Stimulated activated CD4-positive, alpha-beta T cell treated with anti-CD3 and anti-CD28 coated beads, Interleukin-2, amount 100 ng/mL, for 48 hours (primary cell): Measurements from ENCODE around the gene TMEM214.

Experiments
- DNase-seq, 2 donors: peaks; one replicate each; pipeline ENCODE4 v3.0.0-alpha.2; 2020

TMEM214 gene

DNA sequence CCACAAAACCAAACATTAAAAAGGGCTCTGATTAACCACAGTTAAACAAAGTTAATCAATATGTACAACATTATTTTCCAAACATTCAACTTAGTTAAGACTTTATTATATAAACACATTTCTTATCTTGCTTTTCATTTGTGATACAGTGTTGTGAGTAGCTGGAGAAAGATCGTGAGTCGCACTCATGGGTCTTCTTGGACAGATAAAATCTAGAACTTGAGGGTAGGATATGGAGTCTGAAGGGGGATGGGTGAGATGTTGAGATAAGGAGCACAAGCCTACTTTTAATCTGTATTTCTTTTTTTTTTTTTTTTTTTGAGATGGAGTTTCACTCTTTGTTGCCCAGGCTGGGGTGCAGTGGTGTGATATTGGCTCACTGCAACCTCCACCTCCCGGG lies 22.6 kb upstream of the TMEM214 start:
- DNase-seq = no peak

DNA sequence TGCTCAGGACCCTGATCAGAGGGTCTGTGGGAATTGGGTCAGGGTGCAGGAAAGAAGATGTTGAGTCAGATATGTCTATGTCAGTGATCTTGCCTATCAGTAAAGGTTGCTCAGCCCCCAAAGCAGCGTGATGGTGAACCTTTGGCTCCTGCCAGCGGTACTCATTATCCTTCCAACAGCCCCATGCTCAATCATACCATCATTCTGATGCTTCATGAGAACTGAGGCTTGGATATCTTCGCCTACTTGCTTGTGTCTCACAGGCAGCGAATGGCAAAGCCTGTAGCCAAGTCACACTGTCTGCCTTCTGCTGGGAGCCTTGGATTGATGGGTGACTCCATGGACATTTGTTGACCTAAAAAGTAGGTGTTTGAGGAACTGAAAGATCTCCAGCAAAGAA lies 19.0 kb upstream of the TMEM214 start:
- no peak for DNase-seq

DNA sequence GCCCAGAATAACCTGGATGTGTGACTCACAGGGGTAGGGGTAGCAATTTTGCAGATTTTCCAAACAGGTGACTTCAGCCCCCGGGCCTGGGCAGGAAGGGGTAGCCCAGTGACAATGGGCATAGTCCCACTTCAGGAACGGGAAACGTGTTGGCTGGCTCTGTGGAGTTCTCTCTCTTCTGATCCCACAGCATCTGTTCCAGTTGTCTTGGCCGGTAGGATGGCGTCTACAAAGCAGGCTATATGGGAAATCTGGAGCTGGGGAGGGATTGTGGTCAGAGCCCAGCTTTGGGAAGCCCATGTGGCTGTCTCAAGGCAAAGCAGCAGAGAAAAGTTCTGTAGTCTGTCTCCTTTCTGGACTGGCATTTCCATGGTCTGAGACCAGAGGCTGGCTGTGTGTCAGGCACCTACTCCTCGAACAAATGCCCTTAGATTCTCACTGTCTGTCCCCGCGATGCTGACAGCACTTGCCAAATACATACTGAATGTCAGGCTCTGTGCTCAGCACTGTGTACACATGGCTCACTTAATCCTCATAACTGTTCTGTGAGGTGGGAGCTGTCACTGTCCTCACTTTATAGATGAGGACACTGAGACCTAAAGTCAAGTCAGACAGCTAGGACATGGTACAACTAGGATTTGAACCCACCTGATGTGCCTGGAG lies 17.9 kb upstream of the TMEM214 start:
- DNase-seq = no peak

DNA sequence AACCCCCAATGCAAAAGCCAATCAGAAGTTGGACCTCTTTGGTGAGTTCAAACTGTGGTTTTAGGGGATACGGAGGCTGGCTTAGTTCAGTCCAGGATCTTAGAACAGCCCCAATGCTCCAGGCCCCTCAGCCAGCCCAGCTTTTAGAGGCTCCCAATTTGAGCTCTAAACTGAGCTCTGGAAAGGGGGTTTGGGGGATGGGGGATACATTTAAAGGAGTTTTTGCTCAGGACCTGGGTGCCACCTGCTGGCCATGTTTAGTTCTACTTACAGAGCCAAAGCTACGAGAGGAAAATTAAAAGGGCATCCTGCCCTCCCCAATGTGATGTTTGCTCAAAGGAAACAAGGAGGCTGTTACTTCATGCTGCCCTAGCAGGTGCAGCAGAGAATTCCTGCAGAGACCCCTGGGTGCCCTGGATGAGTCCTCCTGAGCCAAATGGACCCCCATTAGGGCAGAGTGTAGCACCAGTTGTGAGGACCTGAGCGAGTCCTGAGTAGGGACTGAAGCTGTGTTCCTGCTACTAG lies 15.9 kb upstream of the TMEM214 start:
- peak; percentile 30 to 32 for DNase-seq

DNA sequence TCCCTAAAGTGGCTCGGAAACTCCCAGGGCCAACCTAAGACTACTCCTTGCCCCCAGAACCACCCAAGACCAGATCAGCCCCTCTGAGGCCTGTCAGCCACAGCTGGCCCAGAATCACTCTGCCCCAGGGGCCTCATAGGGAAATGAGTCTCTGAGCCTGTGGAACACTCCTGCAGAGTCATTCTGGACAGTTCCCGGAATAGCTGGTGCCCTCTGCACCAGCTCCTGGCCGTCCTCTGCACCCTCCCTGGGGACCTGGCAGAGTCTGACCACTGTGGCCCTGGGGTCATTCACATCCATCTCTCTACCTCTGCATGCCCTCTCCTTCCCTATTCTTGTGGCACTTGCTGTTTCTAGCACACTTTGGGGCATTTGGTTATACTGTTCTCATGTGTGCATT lies 14.6 kb upstream of the TMEM214 start:
- no peak for DNase-seq

DNA sequence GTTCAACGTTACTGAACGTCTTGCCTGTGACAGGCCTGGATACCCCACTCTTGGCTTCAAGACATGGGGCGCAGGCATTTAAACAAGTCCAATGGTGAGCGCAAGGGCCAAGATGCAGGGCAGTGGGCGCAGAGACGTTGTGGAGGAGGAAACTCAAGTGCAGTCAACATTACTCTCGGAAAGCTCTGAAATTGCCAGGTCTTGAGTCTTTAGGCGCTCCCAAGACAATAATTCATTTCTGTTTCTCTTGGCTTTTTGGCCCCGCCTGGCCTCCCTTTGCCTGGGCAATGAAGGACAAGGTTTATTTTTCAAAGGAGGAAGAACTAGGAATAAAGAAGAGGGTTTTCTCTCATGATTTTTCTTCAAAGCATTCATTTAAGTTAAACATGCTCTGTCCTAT lies 13.3 kb upstream of the TMEM214 start:
- no peak for DNase-seq

DNA sequence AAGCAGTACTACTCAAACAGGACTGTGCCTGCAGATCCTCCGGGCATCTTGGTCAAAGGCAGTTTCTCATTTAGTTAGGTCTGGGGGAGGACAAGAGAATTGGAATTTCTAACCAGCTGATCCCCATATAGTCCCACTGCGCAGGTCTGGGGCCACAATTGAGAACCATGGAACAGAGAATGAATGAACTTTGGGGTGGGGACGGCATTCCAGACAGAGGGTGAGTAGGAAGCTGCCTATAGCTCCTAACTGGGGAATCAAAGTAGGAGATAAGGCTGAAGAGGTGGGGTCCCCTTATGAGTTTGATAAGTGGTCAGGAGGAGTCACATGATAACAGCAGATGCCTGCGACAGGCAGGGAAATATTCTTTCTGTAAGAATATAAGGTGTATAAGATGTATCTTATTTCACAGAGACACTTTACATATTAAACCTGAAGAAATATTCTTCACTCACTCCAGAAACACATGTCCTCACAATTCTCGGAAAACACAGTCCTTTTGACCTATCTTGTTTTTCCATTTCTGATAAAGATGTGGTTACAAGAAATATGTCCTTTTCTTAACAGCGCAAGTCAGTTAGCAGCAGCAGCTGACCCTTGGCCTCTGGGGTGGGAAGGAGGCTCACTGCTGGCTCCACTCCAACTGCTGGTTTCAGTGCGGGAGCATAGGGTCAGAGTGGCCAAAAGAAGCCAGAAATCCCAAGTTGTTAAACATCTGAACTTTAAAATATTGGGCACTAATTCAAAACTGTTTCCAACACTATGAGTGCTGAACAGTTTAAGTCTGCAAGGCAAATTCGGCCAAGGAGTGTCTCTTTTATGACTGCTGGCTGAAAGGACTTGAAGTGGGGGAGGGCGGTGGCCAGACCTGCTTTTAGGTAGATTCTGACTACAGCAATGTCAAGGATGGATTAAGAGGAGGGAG lies 12.6 kb upstream of the TMEM214 start:
- DNase-seq = no peak

DNA sequence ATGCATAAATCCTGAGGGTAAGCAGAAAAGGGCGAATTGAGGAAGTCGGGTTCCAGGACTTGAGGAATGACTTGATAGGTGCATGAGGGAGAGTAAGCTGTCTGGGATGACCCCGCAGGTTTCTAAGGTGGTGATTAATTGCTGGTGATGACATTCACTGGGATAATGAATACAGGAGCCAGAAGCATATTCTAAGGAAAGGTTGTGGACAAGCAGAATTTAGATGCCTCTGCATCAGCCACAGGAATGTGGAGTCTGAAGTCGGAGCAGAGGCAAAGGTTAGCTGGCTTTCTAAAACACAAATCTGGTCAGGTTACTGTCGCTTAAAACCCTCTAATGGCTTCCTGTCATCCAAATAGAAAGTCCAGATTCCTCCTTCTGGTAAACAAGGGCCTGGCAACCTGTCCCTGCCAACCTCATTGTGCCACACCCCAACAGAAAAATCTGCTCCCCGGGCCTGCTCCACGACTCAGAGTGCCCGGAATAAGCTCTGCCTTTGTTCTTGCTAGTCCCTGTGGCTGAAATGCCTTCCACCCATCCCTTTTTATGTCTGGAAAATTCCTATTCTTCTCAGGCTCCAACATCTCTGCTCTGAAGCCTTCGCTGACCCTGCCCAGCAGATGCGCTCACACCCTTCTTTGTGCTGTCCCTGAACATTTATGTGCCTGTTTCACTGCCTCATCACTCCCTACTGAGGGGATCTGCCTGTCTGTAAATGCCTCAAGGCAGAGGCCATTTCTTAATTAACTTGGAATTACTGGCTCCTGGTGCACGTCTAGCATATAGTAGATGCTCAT lies 11.3 kb upstream of the TMEM214 start:
- DNase-seq = no peak

DNA sequence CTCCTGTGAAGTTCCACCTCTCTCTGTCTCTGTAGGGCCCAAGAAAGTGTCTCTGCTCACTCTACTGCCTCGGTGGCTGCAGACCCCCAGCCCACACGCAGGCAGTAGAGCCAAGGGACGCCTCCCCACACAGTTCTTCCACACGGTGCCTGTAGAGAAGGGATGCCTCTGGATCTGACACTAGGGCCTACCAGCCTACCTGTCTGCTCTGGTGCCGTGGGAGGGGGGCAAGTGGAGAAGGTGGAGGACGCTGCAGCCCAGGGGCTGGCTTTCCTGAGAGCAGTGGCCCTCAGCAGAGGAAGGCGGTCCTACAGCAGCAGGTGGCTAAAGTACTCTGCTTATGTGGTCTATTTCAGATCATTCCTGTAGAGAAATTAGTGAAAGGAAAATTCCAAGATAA lies 9.0 kb upstream of the TMEM214 start:
- no peak for DNase-seq

DNA sequence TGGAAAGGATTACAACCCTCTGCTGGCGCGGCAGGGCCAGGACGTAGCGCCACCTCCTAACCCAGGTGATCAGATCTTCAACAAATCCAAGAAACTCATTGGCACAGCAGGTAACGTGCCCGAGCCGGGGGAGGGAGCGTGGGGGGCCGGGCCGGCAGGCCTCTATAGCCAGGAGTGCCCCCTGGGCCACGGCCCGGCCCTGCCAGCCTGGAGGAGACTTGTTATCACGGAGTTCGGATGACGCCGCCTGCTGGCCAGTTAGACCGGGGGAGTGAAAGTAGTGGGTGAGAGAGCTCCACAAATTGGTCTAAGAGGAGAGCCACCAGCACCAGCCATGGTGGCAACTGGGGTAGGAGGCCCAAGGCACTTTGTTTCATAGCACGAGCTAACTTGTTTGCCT lies 8.6 kb upstream of the TMEM214 start:
- no peak for DNase-seq

DNA sequence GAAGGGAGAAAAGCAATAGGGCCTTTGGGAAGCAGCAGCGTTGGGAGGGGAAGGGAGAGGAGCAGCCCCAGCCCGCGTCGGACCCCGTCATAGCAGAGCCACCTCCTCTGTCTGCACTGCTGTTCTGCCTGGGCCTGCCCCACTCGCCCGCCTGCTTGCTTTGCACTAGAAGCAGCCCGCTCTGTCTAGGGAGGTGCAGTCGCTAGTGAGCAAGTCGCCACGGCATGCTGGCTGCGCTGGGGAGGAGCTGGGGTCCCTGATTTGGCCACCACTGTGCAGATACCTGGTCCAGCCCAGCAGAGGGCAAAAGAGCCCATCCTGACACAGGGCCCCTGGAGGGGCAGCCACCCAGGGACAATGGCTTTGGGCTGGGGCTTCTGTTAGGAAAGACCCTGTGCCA lies 8.0 kb upstream of the TMEM214 start:
- no peak for DNase-seq

DNA sequence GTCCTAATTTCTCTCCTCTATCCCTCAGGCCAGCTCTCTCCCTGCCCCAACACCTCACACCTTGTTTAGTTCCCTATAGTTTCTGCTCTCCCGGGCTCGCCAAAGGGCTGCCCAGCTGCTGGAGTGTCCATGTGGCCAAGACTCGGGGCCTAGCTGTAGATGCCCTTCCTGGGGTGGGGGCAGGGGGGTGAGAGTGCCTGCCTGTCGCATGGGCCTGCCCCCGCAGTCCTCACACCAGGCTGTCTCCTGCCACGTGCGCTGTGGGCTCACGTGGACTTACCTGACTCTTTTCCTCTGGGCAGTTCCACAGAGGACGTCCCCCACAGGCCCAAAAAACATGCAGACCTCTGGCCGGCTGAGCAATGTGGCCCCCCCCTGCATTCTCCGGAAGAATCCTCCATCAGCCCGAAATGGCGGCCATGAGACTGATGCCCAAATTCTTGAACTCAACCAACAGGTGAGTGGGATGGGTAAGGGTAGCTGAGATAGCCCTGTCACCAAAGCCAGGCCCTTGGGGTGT lies 7.4 kb upstream of the TMEM214 start:
- DNase-seq = no peak

DNA sequence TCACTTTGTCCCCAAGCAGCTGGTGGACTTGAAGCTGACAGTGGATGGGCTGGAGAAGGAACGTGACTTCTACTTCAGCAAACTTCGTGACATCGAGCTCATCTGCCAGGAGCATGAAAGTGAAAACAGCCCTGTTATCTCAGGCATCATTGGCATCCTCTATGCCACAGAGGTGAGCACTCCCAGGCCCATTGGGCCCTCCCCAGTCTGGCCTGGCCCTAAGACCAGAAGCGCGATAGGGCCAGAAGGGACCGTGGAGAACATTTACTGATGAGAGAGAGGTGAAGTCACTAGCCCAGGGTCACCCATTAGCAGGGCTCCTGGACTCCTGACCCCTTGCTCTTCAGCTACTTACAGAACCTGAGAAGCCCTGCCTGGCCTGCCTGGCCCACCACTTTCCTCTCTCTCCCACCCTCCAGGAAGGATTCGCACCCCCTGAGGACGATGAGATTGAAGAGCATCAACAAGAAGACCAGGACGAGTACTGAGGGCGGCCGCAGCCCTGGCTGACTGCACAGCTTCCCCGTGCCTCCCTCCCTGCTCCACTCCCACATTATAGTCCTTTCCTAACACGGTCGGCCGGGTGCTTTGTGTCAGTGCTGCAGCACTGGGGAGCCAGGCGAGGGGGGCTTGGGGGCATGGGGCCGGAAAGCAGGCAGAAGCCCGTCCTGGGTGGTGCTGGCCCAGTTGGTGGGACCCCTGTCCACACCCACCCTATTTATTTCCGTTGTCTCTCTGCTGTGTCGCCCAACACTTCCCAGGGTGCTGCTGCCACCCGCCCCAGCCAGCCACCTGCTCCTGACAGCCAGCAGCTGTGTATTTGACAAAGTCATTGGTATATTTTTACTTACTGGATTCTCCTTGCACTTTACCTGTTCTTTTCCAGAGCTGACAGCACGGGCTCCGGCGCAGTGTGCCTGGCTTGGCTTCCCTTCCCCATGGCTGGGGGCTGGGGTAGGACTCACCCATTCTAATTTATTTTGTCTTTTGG lies 6.6 kb upstream of the TMEM214 start:
- no peak for DNase-seq

DNA sequence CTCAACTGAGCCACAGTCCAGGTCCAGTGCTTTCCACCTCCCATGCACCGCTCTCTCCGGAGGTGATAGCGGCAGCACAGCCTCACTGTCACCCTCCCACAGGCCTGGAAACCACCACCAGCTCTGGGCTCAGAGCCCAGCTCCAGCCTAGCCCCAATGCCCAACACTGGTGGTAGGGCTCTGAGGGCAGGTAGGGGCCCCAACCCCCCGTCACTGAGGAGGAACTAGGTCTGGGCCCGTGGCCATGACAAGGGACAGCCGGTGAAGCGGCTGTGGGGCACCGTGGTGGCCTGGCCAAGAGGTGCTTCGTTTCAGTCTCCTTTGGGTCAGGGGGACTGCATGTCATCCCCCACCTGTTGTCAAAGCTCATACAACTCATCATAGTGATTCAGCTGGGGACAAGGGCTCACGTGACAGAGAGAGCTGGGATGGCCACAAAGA lies 5.5 kb upstream of the TMEM214 start:
- no peak for DNase-seq

DNA sequence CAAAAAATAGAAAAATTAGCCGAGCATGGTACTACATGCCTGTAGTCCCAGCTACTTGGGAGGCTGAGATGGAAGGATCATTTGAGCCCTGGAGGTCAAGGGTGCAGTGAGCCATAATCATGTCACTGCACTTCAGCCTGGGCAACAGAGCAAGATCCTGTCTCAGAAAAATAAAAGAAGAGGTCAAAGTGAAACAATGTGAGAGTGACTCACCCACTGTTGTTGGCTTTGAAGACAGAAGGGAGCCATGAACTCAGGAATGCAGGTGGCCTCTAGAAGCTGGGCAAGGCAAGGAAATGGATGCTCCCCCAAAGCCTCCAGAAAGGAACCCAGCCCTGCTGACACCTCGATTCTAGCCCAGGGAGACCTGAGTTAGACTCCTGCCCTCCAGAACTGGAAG lies 3.7 kb upstream of the TMEM214 start:
- DNase-seq = no peak

DNA sequence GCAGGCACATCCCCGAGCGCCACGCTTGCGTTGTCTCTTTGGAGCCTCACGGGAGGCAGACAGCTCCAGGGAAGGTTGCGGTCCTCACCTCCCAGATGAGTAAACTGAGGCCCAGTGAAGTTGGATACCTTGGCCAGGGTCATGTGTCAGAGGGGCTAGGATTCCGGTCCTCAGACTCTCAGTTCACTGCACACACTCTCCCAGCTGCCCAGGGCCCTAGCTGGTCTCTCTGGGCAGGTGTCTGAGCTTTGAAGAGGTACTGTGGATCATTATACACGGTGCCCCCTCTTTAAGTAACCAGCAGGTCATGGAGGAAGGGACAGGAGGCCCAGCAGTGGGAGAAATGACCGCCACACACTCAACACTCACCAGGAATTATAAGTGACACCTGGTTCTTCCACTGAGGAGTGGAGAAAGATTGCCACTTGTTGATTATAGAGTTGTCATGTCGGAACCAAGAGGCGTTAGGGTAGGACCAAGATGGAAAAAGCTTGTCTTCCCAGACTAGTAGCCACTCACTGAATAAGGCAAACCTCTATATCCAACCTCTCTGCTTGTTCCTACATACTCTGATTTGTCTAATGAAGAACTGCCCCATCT lies 588 bp downstream of the TMEM214 start:
- DNase-seq = no peak

DNA sequence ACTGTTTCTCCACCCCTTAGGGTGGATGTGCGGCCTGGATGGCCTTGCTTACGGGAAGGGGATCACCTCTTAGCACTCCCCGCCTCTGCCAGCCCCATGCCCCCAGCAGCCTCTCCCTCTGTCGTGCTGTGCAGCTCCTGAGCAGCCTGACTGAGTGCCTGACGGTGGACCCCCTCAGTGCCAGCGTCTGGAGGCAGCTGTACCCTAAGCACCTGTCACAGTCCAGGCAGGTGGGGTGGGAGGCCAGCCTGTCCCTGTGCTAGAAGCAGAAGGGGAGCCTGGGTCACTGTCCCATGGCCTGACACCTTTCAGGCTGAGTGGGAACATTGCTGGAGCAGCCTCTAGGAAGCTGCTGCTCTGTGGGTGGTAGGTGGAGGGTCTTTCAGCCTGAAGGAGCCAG lies 5.2 kb downstream of the TMEM214 start:
- no peak for DNase-seq

DNA sequence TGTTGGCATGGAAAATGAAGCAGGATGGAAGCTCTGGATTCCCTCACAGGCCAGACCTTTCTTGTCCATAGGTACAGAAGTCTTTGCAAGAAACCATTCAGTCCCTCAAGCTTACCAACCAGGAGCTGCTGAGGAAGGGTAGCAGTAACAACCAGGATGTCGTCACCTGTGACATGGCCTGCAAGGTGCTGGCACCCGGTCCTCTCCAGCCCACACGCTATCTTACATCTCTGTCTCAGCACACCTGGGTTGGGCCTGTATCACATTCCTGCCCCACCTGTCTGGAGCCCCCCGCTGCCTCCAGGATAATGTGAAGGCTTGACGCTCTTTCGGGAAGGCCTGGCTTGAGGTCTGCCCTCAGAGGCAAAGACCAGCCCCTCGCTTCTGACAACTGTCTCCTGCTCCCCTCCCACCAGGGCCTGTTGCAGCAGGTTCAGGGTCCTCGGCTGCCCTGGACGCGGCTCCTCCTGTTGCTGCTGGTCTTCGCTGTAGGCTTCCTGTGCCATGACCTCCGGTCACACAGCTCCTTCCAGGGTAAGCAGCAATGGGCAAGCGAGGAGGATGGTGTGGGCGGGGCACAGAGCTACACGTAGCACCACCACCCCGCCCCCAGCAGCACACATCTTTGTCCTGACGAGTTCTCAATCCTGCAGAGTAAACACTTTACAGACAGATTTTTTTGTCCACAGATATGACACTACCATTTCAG lies 6.0 kb downstream of the TMEM214 start:
- DNase-seq = no peak

DNA sequence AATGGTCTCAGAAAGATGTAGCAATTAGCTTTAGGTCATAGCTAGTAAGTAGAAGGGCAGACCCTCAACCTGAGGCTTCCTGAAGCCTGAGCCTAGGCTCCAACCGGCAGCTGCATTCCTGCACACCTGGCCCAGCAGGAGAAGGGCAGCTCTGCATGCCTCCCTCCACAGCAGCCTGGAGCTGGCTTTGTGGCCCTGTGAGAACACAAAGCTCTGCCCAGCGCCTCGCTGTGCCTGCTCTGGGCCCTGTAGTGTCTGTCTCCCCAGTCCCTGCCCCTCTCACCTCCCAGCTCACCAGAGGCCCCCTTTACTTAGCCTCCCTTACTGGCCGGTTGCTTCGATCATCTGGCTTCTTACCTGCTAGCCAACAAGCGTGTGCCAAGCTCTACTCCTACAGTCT lies 6.7 kb downstream of the TMEM214 start:
- DNase-seq = no peak

DNA sequence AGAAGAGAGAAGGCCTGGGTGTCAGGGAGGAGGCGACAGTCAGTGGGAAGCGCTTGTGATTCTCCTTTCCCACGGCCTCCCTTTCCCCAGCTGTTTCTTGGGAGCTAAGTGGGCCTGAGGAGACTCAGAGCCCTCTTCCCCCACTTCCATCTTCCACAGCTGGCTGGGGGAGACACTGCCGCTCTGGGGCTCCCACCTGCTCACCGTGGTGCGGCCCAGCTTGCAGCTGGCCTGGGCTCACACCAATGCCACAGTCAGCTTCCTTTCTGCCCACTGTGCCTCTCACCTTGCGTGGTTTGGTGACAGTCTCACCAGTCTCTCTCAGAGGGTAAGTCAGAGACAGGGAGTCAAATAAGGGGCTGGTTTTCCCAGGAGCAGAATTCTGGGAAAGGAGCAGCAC lies 7.1 kb downstream of the TMEM214 start:
- DNase-seq = no peak

DNA sequence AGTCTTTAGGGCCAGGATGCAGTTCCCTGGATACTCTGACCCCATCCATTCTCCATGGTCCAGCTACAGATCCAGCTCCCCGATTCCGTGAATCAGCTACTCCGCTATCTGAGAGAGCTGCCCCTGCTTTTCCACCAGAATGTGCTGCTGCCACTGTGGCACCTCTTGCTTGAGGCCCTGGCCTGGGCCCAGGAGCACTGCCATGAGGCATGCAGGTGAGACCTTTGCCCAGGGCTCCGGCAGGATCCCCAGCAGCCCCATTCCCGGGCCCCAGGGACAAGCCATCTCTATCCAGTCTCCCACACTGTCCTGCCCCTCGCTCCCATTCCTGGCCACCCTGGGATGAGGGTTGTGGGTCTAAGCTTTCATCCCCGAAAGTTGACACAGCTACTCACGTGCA lies 7.5 kb downstream of the TMEM214 start:
- DNase-seq = no peak
